ENCODE measurements around the gene TMPRSS2. TPM values are rescaled to one million over a fixed set of nuclear protein-coding genes. Genes with fewer than 3 reads are reported as not detected.

Gene TMPRSS2
- 1.3 to 2.6 TPM (median 1.9 TPM) in 3 replicates for total RNA-seq

GRCh38 chr21:41507521-41508414, at the start of gene TMPRSS2:
Gene TMPRSS2 (minus strand): TSS chr21:41508158. CDS start chr21:41498133, 10,025 bp downstream.
- no peaks in the 10 kb centered on the region for H3K36me3 Mint-ChIP-seq
- TF ChIP-seq CTCF (IDR thresholded peaks at IDR 0.05; ENCODE audit: unreplicated experiment) = no peak
- no peaks in the 10 kb centered on the region for H3K9me3 Mint-ChIP-seq
- no peak within 1 kb of the TSS for H3K27ac Mint-ChIP-seq
- H3K27me3 Mint-ChIP-seq (ENCODE audit: low read depth) = peaks cover 82% of the 10 kb centered on the region
- DNase-seq (ENCODE audit: low spot score in 2 of 2, unreplicated experiment in 2 of 2) = peak in 1 of 2 experiments; percentile 48
- peak within 1 kb of the TSS; percentile 66 for H3K4me3 Mint-ChIP-seq
- H3K4me1 Mint-ChIP-seq = peaks cover 4% of the 10 kb centered on the region

GRCh38 chr21:41555057-41555456, 47.1 kb upstream of the TMPRSS2 start:
- peaks cover 4% of the 10 kb centered on the region for H3K9me3 Mint-ChIP-seq
- H3K27ac Mint-ChIP-seq = no peak overlapping the region
- peaks cover 2% of the 10 kb centered on the region for H3K27me3 Mint-ChIP-seq (ENCODE audit: low read depth)
- H3K4me3 Mint-ChIP-seq = no peak overlapping the region
- no peak for TF ChIP-seq CTCF (IDR thresholded peaks at IDR 0.05; ENCODE audit: unreplicated experiment)
- no peak for DNase-seq (ENCODE audit: low spot score in 2 of 2, unreplicated experiment in 2 of 2)
- H3K4me1 Mint-ChIP-seq = peaks cover 3% of the 10 kb centered on the region
- no peaks in the 10 kb centered on the region for H3K36me3 Mint-ChIP-seq

GRCh38 chr21:41552254-41552653, 44.3 kb upstream of the TMPRSS2 start:
- Mint-ChIP-seq H3K4me3 (no peak overlapping the region), H3K27me3 (ENCODE audit: low read depth) (peaks cover 2% of the 10 kb centered on the region), H3K4me1 (peaks cover 3% of the 10 kb centered on the region), H3K9me3 (peaks cover 4% of the 10 kb centered on the region), H3K36me3 (no peaks in the 10 kb centered on the region), H3K27ac (no peak overlapping the region)
- TF ChIP-seq CTCF (IDR thresholded peaks at IDR 0.05; ENCODE audit: unreplicated experiment) = no peak
- no peak for DNase-seq (ENCODE audit: low spot score in 2 of 2, unreplicated experiment in 2 of 2)

- H3K27ac Mint-ChIP-seq = no peak overlapping the region
- H3K36me3 Mint-ChIP-seq = no peaks in the 10 kb centered on the region
- peaks cover 7% of the 10 kb centered on the region for H3K27me3 Mint-ChIP-seq (ENCODE audit: low read depth)
- H3K4me3 Mint-ChIP-seq = no peak overlapping the region
- peaks cover 1% of the 10 kb centered on the region for H3K4me1 Mint-ChIP-seq
- peaks cover 4% of the 10 kb centered on the region for H3K9me3 Mint-ChIP-seq
- DNase-seq (ENCODE audit: low spot score in 2 of 2, unreplicated experiment in 2 of 2) = no peak
- no peak for TF ChIP-seq CTCF (IDR thresholded peaks at IDR 0.05; ENCODE audit: unreplicated experiment)
Observed at GRCh38 chr21:41548781-41549180, 40.8 kb upstream of the TMPRSS2 start.

- no peak for TF ChIP-seq CTCF (IDR thresholded peaks at IDR 0.05; ENCODE audit: unreplicated experiment)
- peaks cover under 1% of the 10 kb centered on the region for H3K9me3 Mint-ChIP-seq
- H3K27ac Mint-ChIP-seq = no peak overlapping the region
- DNase-seq (ENCODE audit: low spot score in 2 of 2, unreplicated experiment in 2 of 2) = no peak
- H3K4me3 Mint-ChIP-seq = no peak overlapping the region
- H3K27me3 Mint-ChIP-seq (ENCODE audit: low read depth) = peaks cover 7% of the 10 kb centered on the region
- H3K36me3 Mint-ChIP-seq = no peaks in the 10 kb centered on the region
- H3K4me1 Mint-ChIP-seq = peaks cover 1% of the 10 kb centered on the region
Observed at GRCh38 chr21:41547111-41547510, 39.2 kb upstream of the TMPRSS2 start.

Measured in mesothelial cell of epicardium (in vitro differentiated cells).